GM18861 (cell line): Measurements from ENCODE around the gene LAMA5.
A peak's percentile ranks its signal among the peaks of the same experiment; 100 is the strongest.

Source experiments
- ATAC-seq: cut with Tn5 transposase; IDR thresholded peaks from one replicate; pipeline ENCODE4 v1.9.1; 2021; ENCODE audit not compliant: unreplicated experiment

The LAMA5 gene

DNA sequence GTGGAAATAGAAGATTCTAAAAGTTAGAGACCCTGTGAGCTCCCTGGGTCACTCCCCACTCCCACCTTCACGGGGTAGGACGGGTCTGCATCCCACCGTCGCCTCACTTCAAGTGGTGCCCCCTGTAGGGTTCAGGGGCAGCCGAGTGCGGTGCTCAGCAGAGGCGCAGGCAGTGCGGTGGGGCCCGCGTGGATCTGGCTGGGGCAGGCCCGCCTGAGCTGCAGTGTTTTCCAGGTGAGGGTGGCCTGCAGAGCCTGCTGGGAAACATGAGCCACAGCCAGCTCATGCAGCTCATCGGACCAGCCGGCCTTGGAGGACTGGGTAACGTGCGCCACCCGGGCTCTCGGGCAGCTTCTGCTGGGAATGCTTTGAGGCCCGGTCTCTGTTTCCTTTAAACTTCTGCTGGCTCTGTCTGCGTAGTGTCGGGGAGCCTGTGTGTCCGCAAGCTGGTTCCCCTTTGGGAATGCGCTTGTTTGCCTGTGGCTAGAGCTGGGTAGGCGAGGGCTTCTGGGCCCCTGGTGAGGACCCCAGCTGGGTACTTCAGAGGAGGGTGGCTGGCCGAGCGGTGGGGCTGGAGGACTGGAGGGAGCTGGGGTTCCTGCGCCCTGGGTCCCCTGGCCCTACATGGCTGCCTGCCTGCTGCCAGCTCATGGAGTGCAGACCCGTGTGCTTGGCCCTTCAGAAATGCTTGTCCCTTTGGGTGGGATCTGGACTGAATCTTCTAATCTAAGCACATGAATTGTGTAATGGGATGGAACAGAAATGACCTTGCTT lies 60.5 kb downstream of the LAMA5 start:
- no peak for ATAC-seq

DNA sequence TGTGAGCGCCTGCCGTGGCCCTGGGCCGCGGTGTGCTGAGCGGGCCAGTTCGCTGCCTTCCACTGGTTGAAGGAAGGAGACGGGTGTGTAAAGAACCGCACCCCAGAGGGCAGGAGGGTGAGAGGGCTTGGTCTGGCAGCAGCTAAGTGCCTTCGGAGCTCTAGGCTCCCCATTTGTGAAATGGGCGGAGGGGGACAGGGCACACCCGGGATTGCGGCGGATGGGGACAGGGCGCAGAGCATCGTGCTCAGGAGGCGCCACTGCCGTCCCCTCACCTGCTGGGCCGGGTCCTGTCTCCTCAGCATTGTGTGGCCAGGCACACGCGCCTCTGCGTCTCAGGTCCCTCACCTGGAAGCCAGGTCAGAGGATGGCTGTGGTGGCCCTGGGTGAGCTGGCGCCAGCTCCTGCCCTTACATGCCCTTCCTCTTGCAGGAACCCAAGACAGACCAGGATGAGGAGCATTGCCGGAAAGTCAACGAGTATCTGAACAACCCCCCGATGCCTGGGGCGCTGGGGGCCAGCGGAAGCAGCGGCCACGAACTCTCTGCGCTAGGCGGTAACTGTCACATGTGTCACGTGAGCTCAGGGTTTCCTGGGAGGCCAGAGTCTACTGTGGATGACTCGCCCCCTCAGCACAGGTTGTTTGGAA lies 61.2 kb downstream of the LAMA5 start:
- no peak for ATAC-seq

DNA sequence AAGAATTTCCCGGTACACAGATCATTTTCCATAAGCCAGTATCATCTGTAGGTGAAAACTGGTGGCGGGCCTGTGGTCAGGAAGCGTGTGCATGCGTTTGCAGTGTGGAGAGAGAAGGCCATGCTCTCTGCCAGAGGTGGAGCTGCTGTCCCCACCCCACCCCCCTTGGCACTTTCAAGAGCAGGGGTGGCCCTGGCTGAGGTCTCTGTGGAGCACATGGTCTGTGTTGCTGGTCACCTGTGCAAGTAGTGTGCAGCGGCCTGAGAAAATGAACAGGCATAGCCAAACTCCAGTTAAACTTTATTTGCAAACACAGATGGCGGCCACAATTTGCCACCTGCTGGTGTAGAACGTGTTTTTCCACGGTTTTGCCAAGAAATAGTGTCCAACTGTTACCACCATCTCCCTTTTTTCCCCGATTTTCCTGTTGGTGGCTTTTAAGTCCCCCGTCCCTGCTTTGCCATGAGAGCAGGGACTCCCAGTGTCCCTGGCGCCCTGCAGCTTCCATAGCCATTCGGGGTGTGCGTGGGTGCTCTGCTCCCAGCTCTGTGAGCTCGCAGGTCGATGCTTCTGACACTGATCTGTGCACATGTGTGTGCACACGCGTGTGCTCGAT lies 61.9 kb downstream of the LAMA5 start:
- no peak for ATAC-seq

- ATAC-seq: no peak
Measured at GRCh38 chr20:62304331-62305148, 62.6 kb downstream of the LAMA5 start.

DNA sequence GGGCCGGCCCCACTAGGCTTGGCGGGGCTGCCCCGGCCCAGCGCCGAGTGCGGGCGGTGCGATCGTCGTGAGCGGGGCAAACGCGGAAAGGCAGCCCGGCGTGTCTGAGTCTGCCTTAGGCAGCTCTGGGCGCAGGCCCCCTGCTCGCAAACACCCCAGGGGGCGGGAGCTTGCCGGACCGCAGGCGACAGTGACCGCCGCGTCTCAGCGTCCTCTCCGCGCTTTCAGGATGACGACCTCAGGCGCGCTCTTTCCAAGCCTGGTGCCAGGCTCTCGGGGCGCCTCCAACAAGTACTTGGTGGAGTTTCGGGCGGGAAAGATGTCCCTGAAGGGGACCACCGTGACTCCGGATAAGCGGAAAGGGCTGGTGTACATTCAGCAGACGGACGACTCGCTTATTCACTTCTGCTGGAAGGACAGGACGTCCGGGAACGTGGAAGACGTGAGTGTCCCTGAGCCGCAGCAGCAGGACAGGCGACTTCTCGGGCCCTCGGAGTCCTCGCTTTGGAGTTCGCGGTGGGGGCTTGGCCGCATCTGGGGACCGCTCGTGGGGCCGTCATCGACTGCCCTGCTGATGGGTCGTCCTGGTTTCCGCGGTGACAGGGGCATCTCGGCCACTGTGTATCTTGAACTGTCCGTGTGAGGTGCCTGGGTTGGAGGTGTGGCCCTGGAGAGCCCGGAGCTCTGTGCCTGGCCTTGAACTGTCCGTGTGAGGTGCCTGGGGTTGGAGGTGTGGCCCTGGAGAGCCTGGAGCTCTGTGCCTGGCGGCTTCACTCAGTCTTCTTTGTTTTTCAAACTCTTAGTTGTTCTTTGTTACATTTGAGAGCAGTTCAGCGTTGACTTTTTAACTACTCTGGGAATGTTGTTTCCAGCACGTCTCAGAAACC lies 63.5 kb downstream of the LAMA5 start:
- ATAC-seq: no peak

DNA sequence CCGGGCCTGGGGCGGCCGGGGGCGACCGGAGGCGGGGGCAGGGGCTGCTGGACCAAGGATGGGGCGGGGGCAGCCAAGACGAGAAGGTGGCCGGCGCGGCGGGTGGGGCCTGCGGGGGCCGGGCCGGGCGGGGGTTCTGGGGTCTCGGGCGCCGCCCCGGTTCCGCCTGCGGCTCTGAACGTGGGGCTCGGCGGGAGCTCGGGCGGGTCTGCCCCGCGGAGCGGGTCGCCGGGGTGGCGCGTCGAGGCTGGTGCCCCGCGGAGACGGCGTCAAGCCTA lies 64.1 kb downstream of the LAMA5 start:
- ATAC-seq: no peak

DNA sequence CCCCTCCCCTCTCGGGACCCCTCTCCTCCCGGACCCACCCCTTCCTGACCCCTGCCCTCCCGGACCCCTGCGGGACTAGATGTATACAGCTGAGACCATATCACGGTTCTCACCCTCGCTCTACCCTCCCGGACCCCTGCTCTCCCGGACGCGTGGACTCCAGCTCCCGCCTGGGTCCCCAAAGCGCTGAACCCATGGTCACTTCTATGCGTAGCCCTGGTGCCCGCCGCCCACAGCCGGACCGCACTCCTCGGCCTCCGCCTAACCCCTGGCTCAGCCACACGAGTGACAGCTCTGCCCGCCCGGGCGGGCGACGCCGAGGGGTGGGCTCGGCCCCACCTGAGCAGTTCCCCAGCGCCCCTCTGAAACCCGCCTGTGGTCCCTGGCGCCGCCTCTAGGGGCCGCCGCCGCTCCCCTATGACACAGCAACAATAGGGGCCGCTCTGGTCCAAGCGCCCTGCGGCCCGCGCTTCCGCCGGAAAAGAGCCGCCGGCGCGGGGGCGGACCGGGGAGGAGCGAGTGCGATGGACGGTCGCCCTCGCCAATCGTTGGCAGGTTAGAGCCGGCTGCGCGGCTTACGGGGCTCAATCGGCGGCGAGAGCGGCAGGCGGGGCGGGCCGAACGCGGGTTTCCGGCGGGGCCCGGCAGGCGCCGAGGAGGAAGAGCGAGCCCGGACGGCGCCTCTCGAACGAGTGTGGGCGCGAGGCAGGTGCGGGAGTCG lies 64.6 kb downstream of the LAMA5 start, which contains the start of gene ADRM1:
TSS of gene ADRM1 (plus strand) at position 657 of the 721 bp plus-strand sequence. CDS start 572 bp downstream, outside the sequence.
- ATAC-seq: peak; percentile 87

- no peak for ATAC-seq
Measured at GRCh38 chr20:62301773-62302340, 65.3 kb downstream of the LAMA5 start.

DNA sequence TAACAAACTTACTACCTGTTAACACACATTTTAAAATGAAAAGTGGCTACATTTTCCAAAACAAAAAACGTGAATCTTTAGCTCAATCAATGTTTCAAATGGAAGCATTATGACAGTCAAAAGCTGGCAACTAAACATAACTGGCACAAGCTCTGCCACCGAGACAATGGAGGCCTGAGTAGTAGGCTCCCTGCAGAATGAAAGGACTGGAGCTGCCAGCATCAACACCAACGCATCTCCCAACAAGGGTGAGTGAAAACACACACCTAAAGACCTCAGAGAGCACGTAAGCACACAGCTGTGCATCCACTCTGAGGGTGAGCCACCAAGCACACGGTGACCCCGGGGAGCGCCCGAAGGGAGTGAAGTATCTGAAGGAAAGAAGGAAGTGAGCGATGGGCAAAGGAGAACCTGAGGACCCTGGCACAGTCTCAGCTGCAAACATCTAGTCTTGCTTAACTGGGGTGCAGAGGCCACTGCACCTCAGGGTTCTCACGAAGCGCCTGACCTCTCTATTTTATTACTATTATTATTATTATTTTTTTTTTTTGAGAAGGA lies 65.9 kb downstream of the LAMA5 start:
- no peak for ATAC-seq

DNA sequence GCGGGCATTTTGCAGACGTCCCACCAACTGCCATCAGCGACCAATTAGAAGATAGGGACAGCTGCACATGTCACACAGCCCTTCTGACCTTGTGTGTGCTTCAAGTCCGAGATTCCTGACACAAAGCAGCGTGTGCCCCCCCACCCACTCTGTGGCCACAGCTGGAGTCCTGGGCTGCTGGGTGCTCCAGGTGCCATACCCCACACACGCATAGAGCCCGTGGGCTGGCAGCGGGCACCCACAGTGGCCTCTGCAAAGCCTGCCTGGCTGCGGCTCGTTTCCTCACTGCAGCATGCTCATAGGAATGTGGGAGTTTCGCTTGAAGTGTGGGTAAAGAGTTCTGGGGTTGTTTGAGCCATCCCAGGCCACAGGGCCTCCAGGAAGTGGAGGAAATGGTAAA lies 66.8 kb downstream of the LAMA5 start:
- no peak for ATAC-seq

- no peak for ATAC-seq
Measured at GRCh38 chr20:62299666-62300236, 67.4 kb downstream of the LAMA5 start.

DNA sequence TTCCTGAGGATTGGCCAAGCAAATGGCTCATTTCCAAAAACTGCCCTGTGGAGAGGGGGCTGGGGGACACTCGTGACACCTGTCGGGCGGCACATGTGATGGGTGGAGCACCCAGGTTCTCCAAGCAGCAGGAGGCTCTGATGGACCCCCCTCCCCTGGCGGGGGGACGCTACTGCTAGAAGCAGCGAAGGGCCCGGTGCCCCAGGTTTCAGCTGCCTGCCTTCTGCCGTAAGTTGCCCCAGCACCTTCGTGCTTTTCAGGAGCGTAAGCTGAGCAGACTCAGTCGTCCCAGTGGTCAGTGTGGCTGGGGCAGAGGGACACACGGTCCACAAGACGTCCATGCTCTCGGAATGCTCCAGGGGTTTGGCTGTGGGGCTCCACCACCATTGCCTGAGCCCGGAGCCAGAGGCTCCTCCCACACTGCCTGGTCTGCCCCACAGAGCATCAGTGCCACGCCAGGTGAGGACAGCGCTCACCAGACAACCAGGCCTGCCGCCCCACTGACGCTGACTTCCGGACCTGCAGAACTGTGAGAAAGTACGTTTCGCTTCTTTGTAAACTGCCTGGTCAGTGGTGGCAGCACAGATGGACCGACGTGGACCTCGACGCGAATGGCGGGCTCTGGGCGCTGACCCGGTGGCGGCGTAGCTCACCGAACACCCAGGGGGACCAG lies 68.4 kb downstream of the LAMA5 start:
- no peak for ATAC-seq

- no peak for ATAC-seq
Measured at GRCh38 chr20:62297449-62298227, 69.5 kb downstream of the LAMA5 start.

- no peak for ATAC-seq
Measured at GRCh38 chr20:62296724-62297448, 70.2 kb downstream of the LAMA5 start.

DNA sequence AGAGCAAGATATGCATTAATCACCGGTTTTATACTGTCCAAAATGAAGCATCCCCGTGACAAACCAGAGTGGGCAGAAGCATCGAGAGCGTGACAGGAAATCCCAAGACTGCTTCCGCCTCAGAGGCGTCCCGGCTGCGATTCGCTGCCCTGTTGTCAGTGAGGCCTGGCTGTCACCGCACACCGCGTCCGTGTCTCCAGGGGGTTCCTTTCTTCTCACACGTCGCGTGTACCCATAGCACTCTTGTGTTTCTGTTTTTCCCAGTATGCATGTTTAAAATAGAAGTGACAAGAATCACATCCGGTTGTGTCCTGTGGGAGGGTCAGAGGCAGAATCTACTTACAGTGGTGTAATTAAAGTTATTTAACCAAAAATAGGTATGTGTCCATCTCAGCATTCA lies 72.6 kb downstream of the LAMA5 start:
- no peak for ATAC-seq

GRCh38 chr20:62293946-62294345 lies 73.2 kb downstream of the LAMA5 start:
- ATAC-seq: no peak
